ENCODE results near the gene TIFAB. TPM values are rescaled to one million over a fixed set of nuclear protein-coding genes. Genes with fewer than 3 reads are reported as not detected.

The TIFAB gene
- total and polyA plus RNA-seq, 12 donors: under 0.01 to 1.7 (median 0.04) TPM; not detected in 8

DNA sequence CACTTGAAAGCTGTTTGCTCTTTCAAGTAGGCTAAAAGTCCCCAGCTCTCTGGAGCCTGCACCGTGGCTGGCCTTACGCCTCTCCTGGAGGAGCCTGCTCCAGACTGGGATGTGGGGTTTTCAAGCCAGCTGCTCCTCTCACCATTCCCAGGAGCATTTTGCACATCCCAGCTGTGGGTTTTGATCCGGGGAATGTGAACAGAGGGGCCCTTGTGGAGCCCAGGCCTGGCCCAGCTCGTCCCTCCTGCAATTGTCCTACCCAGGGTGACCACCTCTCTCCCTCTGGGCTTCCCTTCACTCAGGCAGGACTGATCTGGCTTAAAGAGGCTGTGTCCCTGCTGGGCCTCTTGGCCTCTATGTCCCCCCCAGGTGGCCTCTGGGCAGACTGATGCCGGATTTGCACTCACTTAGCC is 32.5 kb upstream of the TIFAB start:
- Histone ChIP-seq H3K4me1 (peaks cover 0 to 17% (median 14%) of the 10 kb centered on the region in 9 donors), H3K4me3 (no peak overlapping the region), H3K9me3 (no peaks in the 10 kb centered on the region), H3K36me3 (no peaks in the 10 kb centered on the region), H3K27ac (no peak overlapping the region), H3K27me3 (peaks cover 15 to 79% (median 57%) of the 10 kb centered on the region in 7 donors)
- intact Hi-C loops (cut with DNase I): no loop called here
- TF ChIP-seq CTCF (IDR thresholded peaks at IDR 0.05): no peak
- WGBS, 2 donors: 64 to 65% methylated on average over 5 of the region's 5 CpGs
- no peak for ATAC-seq
- no peak for DNase-seq

- H3K4me1 ChIP-seq: peaks cover 0 to 3% (median 0%) of the 10 kb centered on the region in 9 donors
- WGBS, 2 donors: 83 to 92% methylated on average over 1 of the region's 1 CpG
- H3K4me3 ChIP-seq: no peak overlapping the region
- H3K27me3 ChIP-seq: peaks cover 11 to 78% (median 54%) of the 10 kb centered on the region in 7 donors
- ATAC-seq (no peak), DNase-seq (no peak)
- H3K27ac ChIP-seq: no peak overlapping the region
- intact Hi-C loops (cut with DNase I): no loop called here
- H3K36me3 ChIP-seq: no peaks in the 10 kb centered on the region
- TF ChIP-seq CTCF (IDR thresholded peaks at IDR 0.05): no peak
- H3K9me3 ChIP-seq: no peaks in the 10 kb centered on the region
Observed at GRCh38 chr5:135483254-135483653, 31.1 kb upstream of the TIFAB start.

DNA sequence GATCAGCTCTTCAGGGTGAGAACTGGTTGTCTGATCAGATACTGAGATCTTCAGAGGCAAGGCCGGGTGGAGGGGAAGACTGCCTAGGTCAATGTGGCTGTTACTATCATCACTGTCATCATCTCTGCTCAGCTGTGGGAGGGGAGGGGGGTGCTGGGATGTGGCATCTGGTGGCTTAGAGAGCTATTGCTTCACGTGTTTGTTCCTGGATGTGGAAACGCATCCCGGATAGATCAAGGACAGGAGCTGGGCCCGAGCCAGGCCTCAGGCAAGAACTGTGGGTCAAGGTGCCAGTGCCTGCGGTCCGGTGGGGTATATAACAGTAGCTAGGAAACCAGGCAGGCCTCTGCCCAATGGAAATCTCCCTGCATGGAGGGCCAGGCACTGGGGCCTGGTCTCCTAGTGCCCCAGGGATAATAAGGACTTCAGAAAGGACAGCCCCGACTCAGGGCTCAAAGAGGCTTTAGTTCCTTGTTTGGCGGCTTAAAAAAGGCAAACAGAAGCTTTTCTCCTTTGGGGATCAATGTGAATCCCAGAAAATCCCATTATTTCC is 30.3 kb upstream of the TIFAB start:
- no peak for ATAC-seq
- Histone ChIP-seq H3K4me3 (no peak overlapping the region), H3K4me1 (no peaks in the 10 kb centered on the region), H3K9me3 (no peaks in the 10 kb centered on the region), H3K27ac (no peak overlapping the region), H3K27me3 (peaks cover 8 to 78% (median 52%) of the 10 kb centered on the region in 7 donors), H3K36me3 (no peaks in the 10 kb centered on the region)
- intact Hi-C loops (cut with DNase I): no loop called here
- WGBS, 2 donors: 74 to 83% methylated on average over 9 of the region's 9 CpGs
- DNase-seq: no peak
- no peak for TF ChIP-seq CTCF (IDR thresholded peaks at IDR 0.05)

DNA sequence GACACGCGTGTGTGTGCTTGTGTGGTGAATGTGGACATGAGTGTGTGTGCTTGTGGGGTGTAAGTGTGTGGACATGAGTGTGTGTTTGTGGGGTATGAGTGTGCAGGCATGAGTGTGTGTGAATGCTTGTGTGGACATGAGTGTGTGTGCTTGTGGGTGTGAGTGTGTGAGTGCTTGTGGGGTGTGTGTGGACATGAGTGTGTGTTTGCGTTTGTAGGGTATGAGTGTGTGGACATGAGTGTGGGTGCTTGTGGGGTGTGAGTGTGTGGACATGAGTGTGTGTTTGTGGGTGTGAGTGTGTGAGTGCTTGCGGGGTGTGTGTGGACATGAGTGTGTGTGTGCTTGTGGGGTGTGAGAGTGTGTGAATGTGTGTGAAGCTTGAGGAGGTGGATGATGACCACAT is 29.8 kb upstream of the TIFAB start:
- H3K36me3 ChIP-seq: no peaks in the 10 kb centered on the region
- TF ChIP-seq CTCF (IDR thresholded peaks at IDR 0.05): no peak
- peak in 1 of 8 donors; percentile 10 for ATAC-seq
- H3K4me3 ChIP-seq: no peak overlapping the region
- no peak overlapping the region for H3K27ac ChIP-seq
- no peak for DNase-seq
- no peaks in the 10 kb centered on the region for H3K9me3 ChIP-seq
- intact Hi-C loops (cut with DNase I): loop anchor here in 1 of 10 donors (1.0 kb wide), 1 partner anchor 8 kb away; no protein-coding TSS in a partner anchor
- no peaks in the 10 kb centered on the region for H3K4me1 ChIP-seq
- peaks cover 3 to 78% (median 51%) of the 10 kb centered on the region in 7 donors for H3K27me3 ChIP-seq
- WGBS, 2 donors: 93 to 96% methylated on average over 4 of the region's 4 CpGs
